A549 (cell line): ENCODE results near the gene RAD51B. TPM values are rescaled to one million over a fixed set of nuclear protein-coding genes. Genes with fewer than 3 reads are reported as not detected.

Experiments
- ATAC-seq, 2 experiments: fragments of 200-7000 bp in 1 of 2; fragments of >200 bp in 1 of 2; cut with Nextera tagmentation in 1 of 2; cut with Tn5 transposase in 1 of 2; 3 replicates each; pipeline versions ENCODE4 v1.8.0 to v1.9.1; 2018 to 2020; ENCODE audit warnings: mild to moderate bottlenecking in 1 of 2, moderate library complexity in 1 of 2
- CTCF ChIA-PET: fragments of 300-600 bp; sonication (Branson Sonifier 250); formaldehyde crosslinking; extraction: SDS; loops from one replicate; lab custom pipeline; 2021; ENCODE audit warnings: antibody characterized with exemption, inconsistent platforms; lab: Yijun Ruan, JAX
- POLR2A ChIA-PET: fragments of 350-600 bp; formaldehyde crosslinking; extraction: SDS; loops from one replicate; lab custom pipeline; 2021; ENCODE audit warnings: antibody characterized with exemption, inconsistent platforms; lab: Yijun Ruan, JAX
- DNase-seq, 2 experiments: peaks; one replicate each; pipeline versions ENCODE4 v3.0.0 to v3.0.0-alpha.2; 2011 to 2016; ENCODE audit warnings: low read depth in 1 of 2, low spot score in 1 of 2
- FAIRE-seq: peaks from 2 replicates; lab custom pipeline; 2011; peaks lifted over from hg19 to GRCh38; lab: Jason Lieb, UNC
- H3K27ac ChIP-seq, 2 experiments: fragments of >200 bp; sonication (Bioruptor Twin); formaldehyde crosslinking; 3 replicates each; pipeline ENCODE4 v1.5.1; 2016 to 2017
- H3K4me1 ChIP-seq: fragments of >200 bp; sonication (Bioruptor Twin); formaldehyde crosslinking; 3 replicates; pipeline ENCODE4 v1.6.1; 2016
- H3K4me2 ChIP-seq: fragments of >200 bp; sonication (Bioruptor Twin); formaldehyde crosslinking; 3 replicates; pipeline ENCODE4 v1.6.1; 2016
- H3K4me3 ChIP-seq: fragments of >200 bp; sonication (Bioruptor Twin); formaldehyde crosslinking; 3 replicates; pipeline ENCODE4 v1.5.1; 2016
- H3K9me3 ChIP-seq: fragments of >200 bp; sonication (Bioruptor Twin); formaldehyde crosslinking; 3 replicates; pipeline ENCODE4 v1.6.1; 2016
- BHLHE40 ChIP-seq: IDR thresholded peaks from 2 replicates; pipeline ENCODE4 v1.6.1; 2012; ENCODE audit warnings: low read depth, low read length, inconsistent platforms
- CHD2 ChIP-seq: fragments of 150-350 bp; IDR thresholded peaks from 2 replicates; pipeline ENCODE4 v1.6.1; 2014; ENCODE audit warnings: low read length; ENCODE audit not compliant: partially characterized antibody
- CHD4 ChIP-seq: fragments of 200-600 bp; sonication (generic); IDR thresholded peaks from 2 replicates; pipeline ENCODE4 v1.6.1; 2016; ENCODE audit warnings: antibody characterized with exemption, mild to moderate bottlenecking, borderline replicate concordance
- CTCF ChIP-seq: fragments of >200 bp; sonication (Bioruptor Twin); formaldehyde crosslinking; IDR thresholded peaks from 3 replicates; pipeline ENCODE4 v1.5.1; 2016
- EHMT2 ChIP-seq: fragments of 200-600 bp; sonication (generic); IDR thresholded peaks from 2 replicates; pipeline ENCODE4 v1.6.1; 2016; ENCODE audit warnings: antibody characterized with exemption, low read depth, mild to moderate bottlenecking, moderate library complexity
- FOXS1 ChIP-seq: fragments of 250-450 bp; sonication (Bioruptor Pico); IDR thresholded peaks from 2 replicates; pipeline ENCODE4 v1.5.0; 2020; ENCODE audit warnings: mild to moderate bottlenecking, moderate library complexity
- GATA3 ChIP-seq: IDR thresholded peaks from 2 replicates; pipeline ENCODE4 v1.6.1; 2012; ENCODE audit warnings: borderline replicate concordance
- HES2 ChIP-seq: fragments of >200 bp; sonication (Bioruptor Twin); formaldehyde crosslinking; IDR thresholded peaks from 2 replicates; pipeline ENCODE4 v1.6.1; 2016
- HOXA7 ChIP-seq: fragments of 250-450 bp; sonication (Bioruptor Pico); IDR thresholded peaks from 2 replicates; pipeline ENCODE4 v1.5.0; 2020; ENCODE audit warnings: mild to moderate bottlenecking, moderate library complexity
- HOXB5 ChIP-seq: fragments of 250-450 bp; sonication (Bioruptor Pico); IDR thresholded peaks from 2 replicates; pipeline ENCODE4 v1.5.0; 2020; ENCODE audit warnings: mild to moderate bottlenecking, moderate library complexity
- KDM5A ChIP-seq: fragments of 200-600 bp; sonication (generic); IDR thresholded peaks from 2 replicates; pipeline ENCODE4 v1.6.1; 2016; ENCODE audit warnings: antibody characterized with exemption, mild to moderate bottlenecking
- MAFK ChIP-seq: fragments of 450-650 bp; IDR thresholded peaks from 2 replicates; pipeline ENCODE4 v1.6.1; 2014; ENCODE audit not compliant: partially characterized antibody
- MYC ChIP-seq: IDR thresholded peaks from 2 replicates; pipeline ENCODE4 v1.6.1; 2012; ENCODE audit warnings: mild to moderate bottlenecking, inconsistent platforms, low read length, improper control_type of control experiment, borderline replicate concordance
- NFE2L2 ChIP-seq: fragments of 150-350 bp; conservative IDR thresholded peaks from 2 replicates; pipeline ENCODE4 v1.6.1; 2014; ENCODE audit warnings: low read length
- PBX3 ChIP-seq: IDR thresholded peaks from 2 replicates; pipeline ENCODE4 v1.6.1; 2012
- POLR2AphosphoS2 ChIP-seq: conservative IDR thresholded peaks from 2 replicates; pipeline ENCODE4 v1.6.1; 2012; ENCODE audit warnings: low read length, improper control_type of control experiment, inconsistent platforms
- RAD21 ChIP-seq, 2 experiments: fragments of >200 bp in 1 of 2; sonication (Bioruptor Twin) in 1 of 2; formaldehyde crosslinking in 1 of 2; IDR thresholded peaks in 1 of 2; conservative IDR thresholded peaks in 1 of 2; 2 replicates in 1 of 2; 3 replicates in 1 of 2; pipeline ENCODE4 v1.6.1; 2012 to 2018; ENCODE audit warnings: inconsistent platforms in 1 of 2
- RARB ChIP-seq: fragments of 250-450 bp; sonication (Bioruptor Pico); IDR thresholded peaks from 2 replicates; pipeline ENCODE4 v1.8.0; 2021; ENCODE audit warnings: mild to moderate bottlenecking, moderate library complexity
- ZC3H11A ChIP-seq: fragments of 450-650 bp; IDR thresholded peaks from 2 replicates; pipeline ENCODE4 v1.6.1; 2014; ENCODE audit warnings: antibody characterized with exemption, mild to moderate bottlenecking
- ZSCAN20 ChIP-seq: fragments of 250-450 bp; sonication (Bioruptor Pico); IDR thresholded peaks from 2 replicates; pipeline ENCODE4 v1.8.0; 2022; ENCODE audit warnings: mild to moderate bottlenecking, moderate library complexity
- WGBS: methylation state at CpG from one replicate; pipeline ENCODE4 v1.1.6; 2017; ENCODE audit errors: missing lambda C conversion rate; 5-methylcytosine and 5-hydroxymethylcytosine counted together
- polyA plus RNA-seq, 4 experiments: library from polyadenylated mRNA; depleted of rRNA in 3 of 4; stranded (reverse); fragments of >200 nt; fragmentation: RNase III in 1 of 4; extraction: RNeasy Plus Mini Kit Qiagen cat#74134 plus additional on column Dnase treatment in 1 of 4; gene quantifications; 2 replicates in 3 of 4; 3 replicates in 1 of 4; pipeline ENCODE4 v1.2.3, GENCODE V29; 2011 to 2017

The RAD51B gene
- polyA plus RNA-seq, 2 of the 4 experiments (the other 2 are of a cell fraction) = 7.2 to 10.8 TPM

GRCh38 chr14:67784244-67784823, 35.2 kb upstream of the RAD51B start:
- DNase-seq (no peak), FAIRE-seq (no peak), ATAC-seq (no peak)
- no peaks in the 10 kb centered on the region for H3K4me1 ChIP-seq
- TF ChIP-seq NFE2L2 = no peak
- no peak for TF ChIP-seq RAD21 (conservative IDR thresholded peaks at IDR 0.05 in 1 of 2, IDR thresholded peaks at IDR 0.05 in 1 of 2)
- no peak for TF ChIP-seq GATA3
- TF ChIP-seq CTCF = no peak
- no peak for TF ChIP-seq RARB
- TF ChIP-seq MAFK = no peak
- TF ChIP-seq CHD4 = no peak
- H3K4me3 ChIP-seq = no peak overlapping the region
- ChIA-PET CTCF (no interaction called here), POLR2A (no interaction called here)
- 87% methylated on average over 5 of the region's 5 CpGs for WGBS
- H3K4me2 ChIP-seq = no peak overlapping the region
- H3K27ac ChIP-seq = no peak overlapping the region
- H3K9me3 ChIP-seq = no peaks in the 10 kb centered on the region

- no peak for DNase-seq
- POLR2A ChIA-PET = no interaction called here
These were observed 34.1 kb upstream of the RAD51B start for GRCh38 chr14:67785270-67786109.

GRCh38 chr14:67787673-67788072, 31.9 kb upstream of the RAD51B start:
- Histone ChIP-seq H3K27ac (no peak overlapping the region), H3K9me3 (no peaks in the 10 kb centered on the region), H3K4me2 (no peak overlapping the region), H3K4me3 (no peak overlapping the region), H3K4me1 (no peaks in the 10 kb centered on the region)
- TF ChIP-seq HOXB5 (CRISPR knock-in tag) = no peak
- TF ChIP-seq BHLHE40 = no peak
- no peak for TF ChIP-seq PBX3
- TF ChIP-seq EHMT2 = no peak
- TF ChIP-seq POLR2AphosphoS2 = no peak
- no peak for TF ChIP-seq ZSCAN20 (CRISPR knock-in tag)
- TF ChIP-seq HOXA7 = no peak
- TF ChIP-seq ZC3H11A = no peak
- TF ChIP-seq NFE2L2 = no peak
- TF ChIP-seq FOXS1 (CRISPR knock-in tag) = no peak
- TF ChIP-seq MYC = no peak
- DNase-seq = no peak
- CTCF ChIA-PET = interaction anchor here (0.6 to 2.2 kb wide), 2 partner anchors 21 to 1056 kb away, joined by 3 to 6 read pairs; no protein-coding TSS in a partner anchor
- 100% methylated on average over 1 of the region's 1 CpG for WGBS
- ATAC-seq = no peak
- POLR2A ChIA-PET = no interaction called here
- no peak for FAIRE-seq

More at GRCh38 chr14:67785270-67786109, 34.1 kb upstream of the RAD51B start:
- CTCF ChIA-PET = interaction anchor here (0.6 to 1.2 kb wide), 2 partner anchors 19 to 112 kb away, joined by 3 read pairs; no protein-coding TSS in a partner anchor
- no peak for ATAC-seq
- Histone ChIP-seq H3K4me3 (no peak overlapping the region), H3K27ac (no peak overlapping the region), H3K9me3 (no peaks in the 10 kb centered on the region), H3K4me2 (no peak overlapping the region)
- FAIRE-seq = no peak
- TF ChIP-seq NFE2L2 (no peak), ZC3H11A (no peak), HES2 (no peak), CHD2 (no peak), KDM5A (no peak)
- TF ChIP-seq, all 56 proteins: peak for 0
- H3K4me1 ChIP-seq = no peaks in the 10 kb centered on the region
- WGBS = 73% methylated on average over 4 of the region's 4 CpGs
